ENCODE measurements around the gene CAPNS1.

GRCh38 chr19:36097036-36097435 is 42.8 kb upstream of the CAPNS1 start:
- TF ChIP-seq CTCF (conservative IDR thresholded peaks at IDR 0.05 in 1 of 2, IDR thresholded peaks at IDR 0.05 in 1 of 2; ENCODE audit: extremely low read depth in 1 of 2, insufficient read depth in 1 of 2, low read depth in 1 of 2, low read length in 2 of 2) (no peak), EZH2 (IDR thresholded peaks at IDR 0.05; ENCODE audit: borderline replicate concordance, low read length) (no peak)

Measured in mammary epithelial cell (primary cell).